Smooth muscle cell (in vitro differentiated cells): ENCODE results near the gene MST1. TPM values are rescaled to one million over a fixed set of nuclear protein-coding genes. Genes with fewer than 3 reads are reported as not detected.

ENCODE experiments used
- DNase-seq: peaks from one replicate; lab custom pipeline; 2025; ENCODE audit not compliant: unreplicated experiment; lab: John Stamatoyannopoulos, UW
- H2AFZ ChIP-seq: fragments of 200-600 bp; sonication (generic); 2 replicates; pipeline ENCODE4 v1.6.0; 2016; ENCODE audit warnings: antibody characterized with exemption, low read depth, mild to moderate bottlenecking
- H3F3A ChIP-seq: fragments of 200-600 bp; sonication (generic); 2 replicates; pipeline ENCODE4 v1.6.0; 2017; ENCODE audit warnings: antibody characterized with exemption, low read depth
- H3K27ac ChIP-seq: fragments of 200-600 bp; sonication (generic); 2 replicates; pipeline ENCODE4 v1.5.1; 2016; ENCODE audit warnings: low read depth, mild to moderate bottlenecking
- H3K27me3 ChIP-seq: fragments of 200-600 bp; sonication (generic); 2 replicates; pipeline ENCODE4 v1.6.1; 2016; ENCODE audit warnings: low read depth, mild to moderate bottlenecking
- H3K36me3 ChIP-seq: fragments of 200-600 bp; sonication (generic); 2 replicates; pipeline ENCODE4 v1.5.1; 2016; ENCODE audit warnings: low read depth
- H3K4me1 ChIP-seq: fragments of 200-600 bp; sonication (generic); 2 replicates; pipeline ENCODE4 v1.5.1; 2016; ENCODE audit warnings: low read depth
- H3K4me2 ChIP-seq: fragments of 200-600 bp; sonication (generic); 2 replicates; pipeline ENCODE4 v1.6.0; 2016; ENCODE audit warnings: mild to moderate bottlenecking
- H3K4me3 ChIP-seq: fragments of 200-600 bp; sonication (generic); 2 replicates; pipeline ENCODE4 v1.5.1; 2016; ENCODE audit warnings: mild to moderate bottlenecking
- H3K79me2 ChIP-seq: fragments of 200-600 bp; sonication (generic); 2 replicates; pipeline ENCODE4 v1.6.0; 2016; ENCODE audit warnings: low read depth, mild to moderate bottlenecking
- H3K9ac ChIP-seq: fragments of 200-600 bp; sonication (generic); 2 replicates; pipeline ENCODE4 v1.6.0; 2016; ENCODE audit warnings: low read depth
- H3K9me3 ChIP-seq: fragments of 200-600 bp; sonication (generic); replicated peaks from 2 replicates; pipeline ENCODE4 v1.5.1; 2016; ENCODE audit warnings: low read depth
- H4K20me1 ChIP-seq: fragments of 200-600 bp; sonication (generic); 2 replicates; pipeline ENCODE4 v1.6.0; 2016; ENCODE audit warnings: low read depth
- CTCF ChIP-seq: fragments of 200-600 bp; sonication (generic); IDR thresholded peaks from 2 replicates; pipeline ENCODE4 v1.5.1; 2017; ENCODE audit warnings: borderline replicate concordance, mild to moderate bottlenecking, antibody characterized with exemption; ENCODE audit not compliant: insufficient read depth, poor library complexity, severe bottlenecking
- WGBS: methylation state at CpG from one replicate; pipeline ENCODE4 v1.1.7; 2016; ENCODE audit warnings: low lambda C conversion rate; 5-methylcytosine and 5-hydroxymethylcytosine counted together
- polyA plus RNA-seq: library from polyadenylated mRNA; unstranded; fragments of >200 nt; fragmentation: Nextera tagmentation; extraction: Ambion mirVana; gene quantifications from 2 replicates; pipeline ENCODE4 v1.2.1, GENCODE V29; 2016
- total RNA-seq: library from RNA; depleted of rRNA; stranded (reverse); fragments of >200 nt; gene quantifications from 2 replicates; pipeline ENCODE4 v1.2.3, GENCODE V29; 2014

Gene MST1
- total and polyA plus RNA-seq, 2 experiments from 2014 or later = 18.7 to 22.9 TPM

DNA sequence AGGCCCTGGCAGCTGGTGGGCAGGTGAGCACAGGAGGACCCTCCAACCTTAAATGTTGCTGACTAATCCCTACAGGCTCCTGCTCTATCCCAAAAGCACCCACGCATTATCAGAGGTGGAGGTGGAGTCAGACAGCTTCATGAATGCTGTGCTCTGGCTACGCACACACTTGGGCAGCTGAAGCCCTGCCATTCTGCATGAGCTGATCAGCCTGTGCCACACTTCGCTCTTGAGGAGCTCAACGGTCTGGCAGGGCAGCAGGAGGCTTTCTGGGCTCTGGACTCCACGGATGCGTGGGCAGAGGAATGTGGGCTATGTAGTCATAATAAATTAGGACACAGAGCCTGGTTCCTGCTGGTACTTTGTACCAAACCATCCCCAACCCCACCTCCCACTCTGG lies 6.1 kb downstream of the MST1 start:
- no peaks in the 10 kb centered on the region for H3F3A ChIP-seq
- no peak for TF ChIP-seq CTCF
- DNase-seq = no peak
- H3K4me2 ChIP-seq = no peak overlapping the region
- H4K20me1 ChIP-seq = no peaks in the 10 kb centered on the region
- no peak overlapping the region for H3K27ac ChIP-seq
- no peak overlapping the region for H3K9ac ChIP-seq
- no peak overlapping the region for H2AFZ ChIP-seq
- no peaks in the 10 kb centered on the region for H3K79me2 ChIP-seq
- H3K4me3 ChIP-seq = no peak overlapping the region
- H3K9me3 ChIP-seq = no peaks in the 10 kb centered on the region
- H3K36me3 ChIP-seq = no peaks in the 10 kb centered on the region
- no peaks in the 10 kb centered on the region for H3K27me3 ChIP-seq
- no peaks in the 10 kb centered on the region for H3K4me1 ChIP-seq
- 88% methylated on average over 6 of the region's 6 CpGs for WGBS

GRCh38 chr3:49681543-49681942 lies 7.7 kb downstream of the MST1 start:
- H3K36me3 ChIP-seq = no peaks in the 10 kb centered on the region
- no peaks in the 10 kb centered on the region for H4K20me1 ChIP-seq
- H3K4me2 ChIP-seq = no peak overlapping the region
- no peak overlapping the region for H2AFZ ChIP-seq
- TF ChIP-seq CTCF = no peak
- whole genome bisulfite sequencing = 96% methylated on average over 4 of the region's 4 CpGs
- no peak overlapping the region for H3K27ac ChIP-seq
- no peak overlapping the region for H3K4me3 ChIP-seq
- DNase-seq = no peak
- H3K79me2 ChIP-seq = no peaks in the 10 kb centered on the region
- no peaks in the 10 kb centered on the region for H3K9me3 ChIP-seq
- no peaks in the 10 kb centered on the region for H3F3A ChIP-seq
- no peak overlapping the region for H3K9ac ChIP-seq
- no peaks in the 10 kb centered on the region for H3K4me1 ChIP-seq
- no peaks in the 10 kb centered on the region for H3K27me3 ChIP-seq

GRCh38 chr3:49681232-49681522 lies 8.1 kb downstream of the MST1 start:
- Histone ChIP-seq H3K36me3 (no peaks in the 10 kb centered on the region), H3K4me1 (no peaks in the 10 kb centered on the region), H3K79me2 (no peaks in the 10 kb centered on the region), H3K27me3 (no peaks in the 10 kb centered on the region), H3K4me2 (no peak overlapping the region), H3K4me3 (no peak overlapping the region), H3K9me3 (no peaks in the 10 kb centered on the region), H3K27ac (no peak overlapping the region), H2AFZ (no peak overlapping the region), H3K9ac (no peak overlapping the region), H4K20me1 (no peaks in the 10 kb centered on the region), H3F3A (no peaks in the 10 kb centered on the region)
- TF ChIP-seq CTCF = no peak
- 100% methylated on average over 2 of the region's 2 CpGs for WGBS
- DNase-seq = no peak

DNA sequence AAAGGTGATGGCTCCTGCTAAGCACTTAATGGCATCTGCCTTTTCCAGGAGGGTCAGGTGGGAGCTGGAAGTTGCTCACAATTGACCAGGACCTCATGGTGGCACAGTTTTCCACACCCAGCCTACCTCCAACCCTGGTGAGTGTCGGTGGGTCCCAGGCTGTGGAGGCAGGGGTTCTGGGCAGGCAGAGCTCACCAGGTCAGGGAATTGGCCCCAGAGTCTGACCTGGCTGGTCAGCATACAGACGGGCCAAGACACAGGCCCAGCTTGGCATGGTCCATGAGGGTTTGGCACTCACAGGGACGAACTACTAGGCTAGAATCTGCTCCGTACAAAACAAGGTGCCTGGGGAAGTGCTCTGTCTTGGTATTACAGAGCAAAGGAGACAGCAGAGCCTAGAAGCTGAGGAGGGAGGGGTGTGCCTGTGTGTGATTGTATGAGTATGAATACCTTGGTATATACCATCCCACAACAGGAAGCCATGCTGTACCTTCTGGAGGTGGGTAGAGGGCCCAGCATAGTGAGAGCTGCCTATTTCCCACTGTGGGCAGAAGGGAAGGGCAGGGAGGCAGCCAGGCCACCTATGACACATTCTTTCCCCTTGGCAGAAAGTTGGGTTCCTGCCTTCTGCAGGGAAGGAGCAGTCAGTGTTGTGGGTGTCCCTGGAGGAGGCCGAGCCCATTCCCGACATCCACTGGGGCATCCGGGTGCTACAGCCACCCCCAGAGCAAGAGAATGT lies 8.6 kb downstream of the MST1 start:
- no peak overlapping the region for H2AFZ ChIP-seq
- H3K9ac ChIP-seq = no peak overlapping the region
- H4K20me1 ChIP-seq = no peaks in the 10 kb centered on the region
- no peak for DNase-seq
- H3K4me1 ChIP-seq = no peaks in the 10 kb centered on the region
- H3K4me2 ChIP-seq = no peak overlapping the region
- TF ChIP-seq CTCF = no peak
- no peaks in the 10 kb centered on the region for H3F3A ChIP-seq
- H3K4me3 ChIP-seq = no peak overlapping the region
- no peaks in the 10 kb centered on the region for H3K36me3 ChIP-seq
- H3K9me3 ChIP-seq = no peaks in the 10 kb centered on the region
- WGBS = over 99% methylated on average over 7 of the region's 7 CpGs
- no peaks in the 10 kb centered on the region for H3K27me3 ChIP-seq
- no peak overlapping the region for H3K27ac ChIP-seq
- no peaks in the 10 kb centered on the region for H3K79me2 ChIP-seq
